ENCODE results near the gene WDR18.

WDR18 gene

GRCh38 chr19:1041272-1041834 is 57.2 kb downstream of the WDR18 start:
- no peak for DNase-seq (ENCODE audit: low read depth in 2 of 3, low spot score in 2 of 3)

DNA sequence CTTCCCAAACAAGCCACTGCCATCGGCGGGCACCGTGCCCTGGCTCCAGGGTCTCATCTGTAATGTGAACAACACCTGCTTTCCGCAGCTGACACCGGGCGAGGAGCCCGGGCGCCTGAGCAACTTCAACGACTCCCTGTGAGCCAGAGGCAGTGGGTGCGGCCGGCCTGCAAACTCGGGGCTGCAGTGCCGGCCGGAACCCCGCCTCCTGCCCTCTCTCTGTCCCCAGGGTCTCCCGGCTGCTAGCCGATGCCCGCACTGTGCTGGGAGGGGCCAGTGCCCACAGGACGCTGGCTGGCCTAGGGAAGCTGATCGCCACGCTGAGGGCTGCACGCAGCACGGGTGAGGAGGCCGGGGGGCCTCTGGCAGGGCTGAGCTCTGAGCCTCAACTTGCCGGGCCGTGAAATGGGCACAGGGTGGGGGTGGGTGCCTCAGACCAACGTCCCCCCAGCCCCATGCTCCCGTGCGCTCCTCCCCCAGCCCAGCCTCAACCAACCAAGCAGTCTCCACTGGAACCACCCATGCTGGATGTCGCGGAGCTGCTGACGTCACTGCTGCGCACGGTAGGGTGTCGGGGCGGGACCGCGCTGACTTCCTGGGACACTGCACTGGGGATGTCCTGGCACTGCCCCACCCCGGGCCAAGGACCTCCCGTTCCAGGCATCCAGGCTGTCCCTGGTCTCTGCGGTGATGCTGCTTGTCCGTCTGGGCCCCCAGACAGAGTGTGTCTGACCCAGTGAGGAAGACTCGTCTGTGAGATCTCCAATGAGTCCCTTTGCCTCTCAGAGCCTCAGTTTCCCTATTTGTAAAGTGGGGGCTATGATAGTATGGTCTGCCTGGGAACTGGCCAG is 57.9 kb downstream of the WDR18 start:
- DNase-seq (ENCODE audit: low read depth in 2 of 3, low spot score in 2 of 3): no peak

GRCh38 chr19:1042689-1043511 is 58.8 kb downstream of the WDR18 start:
- no peak for DNase-seq (ENCODE audit: low read depth in 2 of 3, low spot score in 2 of 3)

All from activated CD8-positive, alpha-beta memory T cell treated with anti-CD3 and anti-CD28 coated beads for 48 hours (primary cell).